Measurements from ENCODE around the gene MRPL43.

The MRPL43 gene

DNA sequence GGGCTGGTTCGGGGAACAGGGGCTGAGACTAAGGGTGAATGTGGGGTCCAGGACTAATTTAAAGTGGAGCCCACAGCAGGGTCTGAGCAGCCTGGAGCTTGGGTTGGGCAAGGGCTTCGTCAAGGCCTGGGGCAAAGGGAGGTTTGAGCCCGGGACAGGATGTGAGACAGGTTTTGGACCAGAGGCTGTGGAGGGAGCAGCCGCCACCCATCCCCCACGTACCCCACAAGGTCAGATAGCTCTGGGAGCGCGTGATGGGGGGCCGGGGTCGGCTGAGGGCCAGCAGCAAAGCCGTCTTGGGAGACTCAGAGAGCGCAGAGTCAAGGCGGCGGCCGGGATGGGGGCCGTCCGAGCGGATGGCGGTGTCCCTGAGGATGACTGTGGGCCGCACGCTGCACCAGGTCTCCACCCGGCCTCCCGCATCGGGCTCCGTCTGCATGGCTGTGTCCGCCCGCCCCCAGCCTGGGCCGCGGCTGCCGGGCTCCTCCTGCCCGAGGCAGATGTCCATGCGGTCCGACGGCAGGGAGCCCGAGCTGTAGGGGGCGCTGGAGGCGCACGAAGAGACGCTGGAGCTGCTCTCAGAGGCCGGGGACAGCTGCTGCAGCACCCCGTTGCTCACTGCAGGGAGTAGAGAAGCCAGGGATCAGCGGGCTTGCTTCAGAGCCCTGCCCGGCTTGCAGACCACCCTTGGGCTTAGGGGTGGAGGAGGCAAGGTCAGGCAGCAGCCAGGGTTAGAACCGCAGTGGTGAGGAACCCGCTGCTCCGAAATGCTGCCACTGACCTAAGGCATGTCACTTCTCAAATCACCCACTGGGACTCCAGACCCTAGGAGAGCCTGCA lies 31.5 kb upstream of the MRPL43 start:
- peak; percentile 20 for DNase-seq

DNA sequence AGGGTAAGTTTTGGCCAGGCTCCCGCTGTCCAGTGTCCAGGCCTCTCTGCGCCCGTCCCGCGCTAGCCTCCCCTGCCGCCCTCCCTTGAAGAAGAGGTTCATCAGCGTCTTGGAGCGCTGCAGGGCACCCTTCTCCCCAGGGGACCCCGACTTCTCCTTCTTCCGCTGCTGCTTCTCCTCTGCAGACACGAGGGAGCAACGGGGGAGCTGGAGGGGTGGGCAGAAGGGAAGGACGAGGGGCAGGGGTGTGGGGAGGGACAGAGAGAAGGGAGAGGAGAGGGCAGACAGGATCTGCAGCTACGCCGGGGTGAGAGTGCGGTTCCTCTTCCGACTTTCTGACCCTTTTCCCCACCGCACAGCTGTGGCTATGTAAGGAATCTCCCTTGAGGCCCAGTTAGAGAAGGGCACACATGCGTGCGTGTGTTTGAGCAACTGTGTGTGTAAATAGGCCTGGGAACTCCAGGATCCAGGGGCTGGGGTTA lies 30.9 kb upstream of the MRPL43 start:
- DNase-seq: no peak

DNA sequence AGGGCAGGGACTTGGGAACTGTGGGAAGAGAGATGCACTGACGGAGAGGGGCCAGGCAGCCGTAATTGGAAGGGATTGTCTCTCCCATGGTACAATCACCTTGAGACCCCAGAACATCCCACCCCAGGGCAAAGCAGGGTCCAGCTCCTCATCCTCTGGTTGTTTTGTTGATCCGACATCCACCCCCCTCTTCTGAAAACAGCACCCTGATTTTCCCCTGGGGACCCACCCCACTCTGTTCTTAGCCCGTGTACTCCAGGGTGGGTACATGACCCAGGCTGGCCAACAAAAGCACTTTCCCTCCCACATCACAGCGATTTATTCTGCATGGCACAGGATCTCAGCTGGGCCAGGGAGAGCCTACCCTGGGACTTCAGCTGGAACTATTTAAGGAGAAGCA lies 29.5 kb upstream of the MRPL43 start:
- no peak for DNase-seq

DNA sequence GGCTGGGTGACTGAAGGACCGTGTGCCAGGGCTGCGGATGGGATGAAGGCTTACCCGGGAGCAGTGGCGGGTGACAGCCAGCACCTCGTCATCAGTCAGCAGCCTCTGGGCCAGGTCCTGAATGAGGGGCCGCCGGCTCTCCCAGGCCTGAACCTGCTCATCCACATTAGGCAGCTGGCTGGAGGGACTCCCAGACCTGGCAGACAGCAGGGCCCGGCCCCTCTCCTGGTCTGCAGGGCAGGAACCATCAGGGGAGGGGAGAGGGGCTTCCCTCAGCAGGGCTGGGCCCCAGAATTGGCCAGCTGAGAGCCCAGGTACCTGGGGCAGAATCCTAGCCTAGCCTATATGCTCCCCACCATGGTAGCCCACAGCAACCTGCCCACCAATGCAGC lies 28.3 kb upstream of the MRPL43 start:
- DNase-seq: no peak

DNA sequence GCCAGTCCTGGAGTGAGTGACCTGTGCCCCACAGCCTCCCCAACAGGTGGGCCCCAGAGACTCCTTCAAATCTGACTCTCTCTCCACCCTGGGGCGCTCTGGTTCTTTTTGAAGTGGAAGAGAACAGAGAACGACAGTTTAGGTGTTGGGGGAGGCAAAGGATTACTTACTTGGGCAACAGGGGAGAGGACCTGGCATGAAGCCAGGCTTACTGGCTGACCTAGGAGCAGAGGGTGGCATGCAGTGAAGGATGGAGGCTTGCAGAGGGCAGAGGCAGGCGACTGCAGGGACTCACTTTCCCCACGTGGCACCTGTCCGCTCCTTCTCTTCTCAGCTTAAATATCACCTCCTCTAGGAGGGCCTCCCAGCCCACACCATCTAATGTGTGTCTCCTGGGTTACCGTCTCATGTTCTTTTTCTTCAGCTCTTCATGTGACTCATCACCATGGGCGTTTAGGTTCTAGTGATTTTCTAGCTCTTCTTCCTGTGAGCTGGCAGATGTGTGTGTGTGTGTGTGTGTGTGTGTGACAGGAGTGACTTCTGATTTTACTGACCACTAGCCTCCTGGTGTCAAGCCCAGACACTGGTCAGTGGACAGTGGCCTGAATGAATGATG lies 27.8 kb upstream of the MRPL43 start:
- DNase-seq: no peak

DNA sequence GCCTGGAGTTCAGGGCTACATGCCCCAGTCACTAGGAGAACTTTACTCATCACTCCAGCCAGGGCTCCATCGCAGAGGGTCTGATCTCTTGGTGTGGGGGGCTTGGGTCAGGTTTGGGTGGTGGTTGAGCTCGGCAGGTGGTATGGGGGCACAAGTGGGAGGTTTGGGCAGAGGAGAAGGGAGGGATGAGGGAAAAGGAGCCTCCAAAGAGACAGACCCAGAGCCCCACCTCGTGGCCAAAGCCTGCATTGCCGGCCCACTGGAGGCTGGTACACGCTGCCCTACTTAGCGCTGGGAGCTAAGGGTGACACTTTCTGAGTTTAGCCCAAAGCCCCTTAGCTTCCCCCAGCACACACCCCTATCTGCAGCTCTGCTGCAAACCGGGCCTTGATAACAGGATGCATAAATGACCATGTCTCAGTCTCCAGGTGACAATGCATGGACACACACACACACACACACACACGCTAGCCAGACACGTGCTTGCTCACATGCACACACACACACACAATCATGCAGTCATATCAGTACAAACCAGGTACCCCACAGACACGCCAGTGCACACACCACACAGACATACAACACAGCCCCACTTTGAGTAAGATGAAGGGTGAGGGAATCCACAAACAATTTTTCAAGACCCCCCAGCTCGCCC lies 27.1 kb upstream of the MRPL43 start:
- DNase-seq: peak; percentile 41

DNA sequence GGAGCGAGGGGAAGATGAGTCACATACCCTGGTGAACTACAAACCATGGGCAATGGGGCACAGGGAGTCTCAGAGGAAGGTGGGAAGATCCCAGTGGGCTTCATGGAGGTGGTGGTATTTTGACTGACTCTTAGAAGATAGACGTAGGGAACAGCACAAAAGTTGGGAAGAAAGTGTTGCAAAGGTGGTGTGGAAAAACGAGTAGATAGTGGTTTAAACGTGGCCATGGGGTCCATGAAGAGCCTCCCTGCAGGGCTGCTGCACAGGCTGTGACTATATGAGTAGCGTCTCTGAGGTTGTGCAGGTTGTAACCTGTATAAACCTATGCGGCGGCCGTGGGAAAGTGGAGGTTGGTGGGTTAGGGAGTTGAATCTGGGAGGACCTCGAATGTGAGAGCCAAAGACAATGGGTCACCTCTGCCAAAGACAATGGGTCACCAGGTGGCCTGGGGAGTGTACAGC lies 26.1 kb upstream of the MRPL43 start:
- no peak for DNase-seq

DNA sequence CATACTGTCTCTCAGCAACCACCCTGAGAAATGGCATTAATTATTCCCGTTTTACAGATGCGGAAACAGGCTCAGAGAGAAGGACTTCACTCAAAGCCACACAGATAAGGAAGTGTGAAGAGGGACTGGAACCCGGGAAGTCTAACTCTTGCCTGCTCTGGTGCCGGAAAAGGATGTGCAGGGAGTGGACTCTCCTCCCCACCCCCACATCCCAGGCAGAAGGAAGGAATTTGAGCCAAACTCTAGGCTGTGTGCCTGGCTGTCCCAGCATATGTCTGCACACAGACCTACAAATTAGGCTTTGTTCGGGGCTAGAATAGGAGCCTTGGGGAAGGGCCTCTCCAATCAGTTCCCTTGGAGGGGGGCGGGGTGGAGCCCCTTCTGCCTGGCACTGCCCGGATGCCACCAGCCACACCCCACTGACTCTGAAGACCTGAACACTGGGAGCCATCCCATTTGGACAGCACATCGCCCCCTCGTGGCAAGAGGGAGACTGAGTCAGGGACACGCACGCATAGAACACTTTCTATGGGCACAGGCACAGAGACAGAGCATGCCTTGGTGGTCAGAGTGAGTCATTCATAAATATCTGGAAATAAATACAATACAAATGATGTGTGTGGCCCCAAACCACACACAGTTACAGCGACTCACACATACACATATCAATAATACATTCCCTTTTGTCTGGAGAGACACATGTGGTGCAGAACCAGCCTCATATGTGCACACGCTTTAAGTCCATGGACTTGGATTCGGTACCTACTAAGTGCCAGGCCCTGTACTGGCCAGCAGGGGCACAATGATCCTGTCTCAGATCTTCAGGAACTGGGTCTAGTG lies 25.4 kb upstream of the MRPL43 start:
- DNase-seq: peak; percentile 81

DNA sequence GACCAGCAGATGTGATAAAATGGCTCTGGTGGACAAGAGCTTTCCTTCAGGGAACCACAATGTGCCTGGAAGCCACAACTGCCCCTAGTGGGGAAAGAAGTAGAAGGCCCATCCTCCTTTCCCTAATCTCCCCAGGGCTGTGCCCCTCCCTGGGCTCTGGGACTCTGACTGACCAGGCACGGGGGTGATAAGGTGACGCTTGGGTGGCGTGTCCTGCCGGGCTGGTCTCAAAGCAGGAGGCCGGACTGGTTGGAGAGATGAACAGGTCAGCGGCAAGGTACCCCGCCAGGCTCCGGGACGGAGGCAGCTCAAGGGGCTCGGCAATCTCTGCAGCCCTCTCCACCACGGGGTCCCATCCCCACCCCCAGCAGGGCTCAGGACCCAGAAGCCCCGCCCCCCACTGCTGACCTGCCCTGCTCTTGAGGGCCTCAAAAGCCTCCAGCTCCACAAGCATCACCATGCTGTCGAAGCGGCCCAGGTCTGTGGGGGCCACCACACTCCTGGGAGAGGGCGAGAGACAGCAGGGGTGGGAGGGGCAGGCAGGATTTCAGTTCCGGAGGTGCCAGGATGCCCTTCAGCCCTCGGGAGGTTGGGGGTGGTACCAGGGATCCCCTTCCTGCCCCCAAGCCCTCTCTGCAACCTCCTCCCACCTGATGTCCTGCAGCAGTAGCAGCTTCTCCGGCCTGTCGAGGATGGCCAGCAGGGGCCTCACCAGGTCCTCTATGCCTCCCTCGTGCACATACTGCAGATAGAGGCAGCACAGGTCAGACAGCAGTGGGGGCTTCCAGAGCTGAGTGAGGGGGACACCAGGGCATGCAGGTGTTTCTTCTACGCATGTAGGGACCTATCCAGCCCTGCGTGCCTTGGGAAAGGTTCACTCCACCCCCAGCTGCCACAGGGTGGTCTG lies 24.5 kb upstream of the MRPL43 start:
- no peak for DNase-seq

DNA sequence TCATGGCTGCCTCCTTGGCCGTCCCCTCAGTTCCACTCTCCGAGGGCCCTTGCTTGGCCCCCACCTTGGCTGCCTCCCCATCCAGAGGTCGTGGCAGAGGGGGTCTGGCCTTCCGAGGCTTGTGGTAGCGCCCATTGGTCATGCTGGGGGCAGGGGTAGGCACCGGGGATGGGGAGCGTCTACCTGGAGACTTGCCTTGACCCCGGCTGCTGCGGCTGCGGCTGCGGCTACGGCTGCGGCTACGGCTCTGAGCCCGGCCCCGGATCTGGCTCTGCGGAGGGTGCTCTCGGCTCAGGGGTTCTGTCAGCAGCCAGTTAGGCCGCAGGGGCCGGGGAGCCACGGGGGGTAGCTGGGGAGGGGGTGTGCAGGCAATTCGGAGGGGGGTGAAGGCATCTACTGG lies 23.0 kb upstream of the MRPL43 start:
- DNase-seq: no peak

DNA sequence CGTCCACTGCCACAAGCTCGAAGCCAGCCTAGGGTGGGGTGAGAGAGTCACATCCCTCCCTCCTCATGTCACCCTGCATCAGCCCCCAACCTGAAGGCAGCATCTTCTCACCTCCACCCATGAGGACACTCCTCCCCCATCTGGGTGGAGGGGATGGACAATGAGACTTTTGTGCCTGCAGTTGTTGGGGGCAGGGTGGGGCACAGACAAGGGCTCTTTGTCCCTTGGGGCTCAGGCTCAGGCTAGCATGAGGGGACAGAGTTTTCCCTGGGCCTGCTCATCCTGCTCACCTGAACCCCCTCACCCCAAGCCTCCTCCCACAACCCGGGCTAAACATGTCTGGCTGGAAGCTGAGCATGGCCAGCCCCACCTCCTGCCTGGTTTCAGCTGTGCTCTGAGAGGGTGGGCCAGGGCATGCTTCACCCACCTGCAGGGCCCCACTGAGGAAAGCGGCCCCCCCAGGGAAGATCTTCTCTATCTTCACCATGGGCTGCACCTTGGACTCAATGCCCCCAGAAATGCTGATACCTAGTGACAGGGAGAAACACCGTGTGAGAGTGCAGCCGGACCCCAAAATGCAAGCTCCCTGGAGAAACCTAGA lies 21.6 kb upstream of the MRPL43 start:
- DNase-seq: no peak

DNA sequence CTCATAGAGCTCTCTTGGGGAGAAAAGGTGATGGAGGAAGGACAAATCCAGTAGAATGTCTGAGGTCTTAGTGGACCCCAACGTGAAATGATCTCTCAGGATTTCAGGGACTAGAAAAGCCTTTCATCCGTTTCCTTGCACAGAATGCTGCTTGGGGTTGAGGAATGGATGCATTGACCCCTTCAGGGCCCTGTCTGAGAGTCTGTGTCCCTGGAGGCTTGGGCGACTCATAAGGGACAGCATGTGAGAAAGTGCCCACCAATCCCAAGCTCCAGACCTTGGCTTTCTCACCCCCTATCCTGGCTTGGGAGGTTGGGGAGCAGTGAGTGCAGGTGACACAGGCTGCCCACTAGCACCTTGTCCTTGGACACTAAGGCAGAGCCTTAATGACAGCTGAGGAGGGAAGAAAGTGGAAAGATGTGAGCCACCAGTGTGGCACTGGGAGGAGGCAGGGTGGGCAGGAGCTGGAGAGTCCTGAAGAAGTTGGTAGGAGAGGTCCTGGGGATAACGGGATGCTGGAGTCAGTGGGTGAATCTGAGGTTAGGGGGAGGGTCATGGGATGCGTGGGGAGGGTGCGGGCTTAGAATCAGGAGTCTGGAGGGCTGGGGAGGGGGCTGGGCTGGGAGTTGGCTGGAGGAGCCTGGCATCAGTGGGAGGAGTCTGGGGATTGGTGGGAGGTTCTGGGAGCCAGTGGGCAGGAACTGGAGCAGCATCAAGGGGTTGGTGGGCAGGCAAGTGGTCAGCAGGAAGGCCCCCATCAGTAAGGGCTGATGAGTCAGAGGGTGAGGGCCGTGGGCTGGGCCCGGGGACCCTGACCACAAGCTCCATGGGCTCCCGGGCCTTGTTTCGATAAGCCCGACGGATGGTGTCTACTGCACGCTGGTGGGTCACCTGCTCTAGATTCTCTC lies 20.9 kb upstream of the MRPL43 start:
- no peak for DNase-seq

DNA sequence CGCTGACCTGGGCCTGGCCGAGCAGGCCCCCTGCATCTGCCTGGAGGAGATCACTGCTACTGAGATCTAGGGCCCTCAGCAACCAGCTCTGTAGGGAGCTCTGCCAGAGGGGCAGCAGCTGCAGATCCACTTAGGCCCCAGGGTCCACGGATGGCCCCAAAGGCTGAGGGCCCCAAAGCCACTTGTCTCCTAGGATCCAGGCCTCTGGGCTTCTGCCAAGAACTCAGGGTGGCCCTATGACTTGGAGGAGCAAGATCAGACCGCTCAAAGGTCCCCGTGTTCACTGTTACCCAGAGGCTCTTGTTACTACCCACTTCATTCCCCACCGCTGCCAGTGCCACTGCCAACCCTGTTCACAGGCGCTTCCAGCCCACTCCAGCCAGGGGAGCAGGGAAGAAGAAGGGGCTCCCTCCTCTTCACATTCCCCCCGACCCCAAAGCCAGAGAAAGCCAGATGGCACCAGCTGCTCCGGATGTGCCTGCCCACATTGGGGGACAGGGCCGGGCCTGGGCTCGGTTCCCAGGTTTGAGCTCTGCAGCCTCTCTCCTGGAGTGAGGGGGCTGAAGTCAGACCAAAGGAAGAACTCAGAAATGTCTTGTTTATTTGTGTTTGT lies 19.9 kb upstream of the MRPL43 start:
- peak; percentile 51 for DNase-seq

DNA sequence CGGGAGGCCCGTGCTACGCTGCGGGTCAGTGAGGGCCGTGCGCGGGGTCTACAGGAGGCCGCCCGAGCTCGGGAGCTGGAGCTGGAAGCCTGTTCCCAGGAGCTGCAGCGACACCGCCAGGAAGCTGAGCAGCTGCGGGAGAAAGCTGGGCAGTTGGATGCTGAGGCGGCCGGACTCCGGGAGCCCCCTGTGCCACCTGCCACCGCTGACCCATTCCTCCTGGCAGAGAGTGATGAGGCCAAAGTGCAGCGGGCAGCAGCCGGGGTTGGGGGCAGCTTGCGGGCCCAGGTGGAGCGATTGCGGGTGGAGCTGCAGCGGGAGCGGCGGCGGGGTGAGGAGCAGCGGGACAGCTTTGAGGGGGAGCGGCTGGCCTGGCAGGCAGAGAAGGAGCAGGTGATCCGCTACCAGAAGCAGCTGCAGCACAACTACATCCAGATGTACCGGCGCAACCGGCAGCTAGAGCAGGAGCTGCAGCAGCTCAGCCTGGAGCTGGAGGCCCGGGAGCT lies 19.3 kb upstream of the MRPL43 start:
- peak; percentile 51 for DNase-seq

DNA sequence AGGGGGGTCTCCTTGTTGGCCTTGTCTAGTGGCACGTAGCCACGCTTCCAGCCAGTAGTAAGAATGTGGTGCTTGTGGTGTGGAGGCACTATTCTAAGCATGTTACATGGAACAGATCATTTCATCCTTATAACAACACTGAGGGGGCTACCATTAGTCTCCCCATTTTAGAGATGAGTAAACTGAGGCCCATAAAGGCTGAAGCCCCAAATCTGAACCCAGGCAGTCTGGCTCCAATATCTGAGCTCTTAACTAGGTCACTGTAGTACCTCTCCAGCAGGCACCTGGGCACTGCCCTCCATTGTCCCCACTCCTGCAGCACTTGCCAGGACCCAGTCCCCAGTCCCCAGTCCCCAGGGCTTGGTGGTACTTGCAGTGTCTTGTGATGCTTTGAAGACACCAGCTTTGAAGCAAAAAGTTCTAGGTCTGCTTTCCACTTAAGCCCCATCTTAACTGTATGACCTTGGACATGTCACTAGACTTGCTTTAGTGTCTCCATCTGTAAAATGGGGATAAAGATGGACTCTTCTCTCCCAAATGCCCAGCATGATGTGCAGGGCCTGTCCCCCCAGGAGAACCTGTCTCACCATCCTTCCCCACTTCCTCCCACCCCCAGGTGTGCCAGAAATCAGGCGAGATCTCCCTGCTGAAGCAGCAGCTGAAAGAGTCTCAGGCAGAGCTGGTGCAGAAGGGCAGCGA lies 18.7 kb upstream of the MRPL43 start:
- no peak for DNase-seq

DNA sequence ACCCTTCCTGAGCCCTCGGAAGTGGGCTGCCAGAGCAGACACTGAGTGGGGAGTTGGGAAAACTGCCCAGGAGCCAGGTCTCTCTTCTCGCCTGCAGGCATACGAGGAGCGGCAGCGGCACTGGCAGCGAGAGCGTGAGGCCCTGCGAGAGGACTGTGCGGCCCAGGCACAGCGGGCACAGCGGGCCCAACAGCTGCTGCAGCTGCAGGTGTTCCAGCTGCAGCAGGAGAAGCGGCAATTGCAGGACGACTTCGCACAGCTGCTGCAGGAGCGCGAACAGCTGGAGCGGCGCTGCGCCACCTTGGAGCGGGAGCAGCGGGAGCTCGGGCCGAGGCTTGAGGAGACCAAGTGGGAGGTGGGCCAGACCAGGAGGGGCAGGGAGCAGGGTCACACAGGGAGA lies 18.1 kb upstream of the MRPL43 start:
- DNase-seq: no peak

DNA sequence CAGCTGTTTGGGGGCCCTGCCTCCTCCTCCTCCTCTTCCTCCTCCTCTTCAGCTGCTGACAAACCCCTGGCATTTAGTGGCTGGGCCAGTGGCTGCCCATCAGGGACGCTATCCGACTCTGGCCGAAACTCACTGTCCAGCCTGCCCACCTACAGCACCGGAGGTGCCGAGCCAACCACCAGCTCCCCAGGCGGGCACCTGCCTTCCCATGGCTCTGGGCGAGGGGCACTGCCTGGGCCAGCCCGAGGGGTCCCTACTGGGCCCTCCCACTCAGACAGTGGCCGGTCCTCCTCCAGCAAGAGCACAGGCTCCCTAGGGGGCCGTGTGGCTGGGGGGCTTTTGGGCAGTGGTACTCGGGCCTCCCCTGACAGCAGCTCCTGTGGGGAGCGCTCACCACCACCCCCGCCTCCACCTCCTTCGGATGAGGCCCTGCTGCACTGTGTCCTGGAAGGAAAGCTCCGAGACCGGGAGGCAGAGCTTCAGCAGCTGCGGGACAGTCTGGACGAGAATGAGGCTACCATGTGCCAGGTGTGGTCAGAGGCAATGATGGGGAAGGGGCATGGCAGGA lies 16.4 kb upstream of the MRPL43 start:
- no peak for DNase-seq

DNA sequence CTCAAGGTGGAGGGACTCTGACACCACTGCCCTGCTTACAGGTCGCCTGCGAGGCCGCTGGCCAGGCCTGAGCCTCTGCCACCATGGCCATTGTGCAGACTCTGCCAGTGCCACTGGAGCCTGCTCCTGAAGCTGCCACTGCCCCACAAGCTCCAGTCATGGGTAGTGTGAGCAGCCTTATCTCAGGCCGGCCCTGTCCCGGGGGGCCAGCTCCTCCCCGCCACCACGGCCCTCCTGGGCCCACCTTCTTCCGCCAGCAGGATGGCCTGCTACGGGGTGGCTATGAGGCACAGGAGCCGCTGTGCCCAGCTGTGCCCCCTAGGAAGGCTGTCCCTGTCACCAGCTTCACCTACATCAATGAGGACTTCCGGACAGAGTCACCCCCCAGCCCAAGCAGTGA lies 15.2 kb upstream of the MRPL43 start:
- DNase-seq: no peak

DNA sequence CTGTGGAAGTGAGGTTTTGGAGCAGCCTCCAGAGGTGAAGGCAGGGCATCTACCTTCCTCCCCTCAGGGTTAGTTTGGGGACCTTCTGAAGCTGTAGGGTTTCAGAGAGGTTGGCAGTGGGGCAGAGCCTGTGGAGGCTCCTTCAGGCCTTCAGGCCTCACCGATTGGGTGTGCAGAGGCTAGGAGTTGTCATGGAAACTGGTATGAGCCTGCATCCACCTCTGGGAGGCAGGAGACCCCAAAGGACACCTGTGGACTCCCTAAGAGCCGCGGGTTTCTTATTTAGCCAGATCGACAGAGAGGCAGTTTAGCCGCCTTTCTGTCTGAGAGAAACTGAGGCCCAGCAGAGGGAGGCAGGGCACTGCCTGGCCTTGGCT lies 14.3 kb upstream of the MRPL43 start:
- DNase-seq: no peak
